HG03045 (cell line): ENCODE data around the gene NPSR1.
"Not testable (repeated sequence)": the region's sequence is repeated elsewhere in the genome, so short reads cannot be mapped to it uniquely, and the experiment has no call there.

Experiments used
- ATAC-seq: cut with Tn5 transposase; IDR thresholded peaks from one replicate; pipeline ENCODE4 v1.9.1; 2021; ENCODE audit warnings: mild to moderate bottlenecking, moderate library complexity; ENCODE audit not compliant: unreplicated experiment

Gene NPSR1

GRCh38 chr7:34756025-34756437, 98.0 kb downstream of the NPSR1 start:
- no peak for ATAC-seq

- no peak for ATAC-seq
These were observed 98.7 kb downstream of the NPSR1 start for GRCh38 chr7:34756691-34757090.

GRCh38 chr7:34757570-34758110, 99.6 kb downstream of the NPSR1 start:
- ATAC-seq = no peak

- ATAC-seq = no peak
These were observed 100.1 kb downstream of the NPSR1 start for GRCh38 chr7:34758111-34758601.

- no peak for ATAC-seq
These were observed 101.6 kb downstream of the NPSR1 start for GRCh38 chr7:34759477-34760125.

GRCh38 chr7:34760271-34760670, 102.3 kb downstream of the NPSR1 start:
- no peak for ATAC-seq

GRCh38 chr7:34761206-34761605, 103.2 kb downstream of the NPSR1 start:
- no peak for ATAC-seq

- no peak for ATAC-seq
These were observed 103.6 kb downstream of the NPSR1 start for GRCh38 chr7:34761627-34762026.

- ATAC-seq = no peak
These were observed 104.7 kb downstream of the NPSR1 start for GRCh38 chr7:34762764-34763163.

GRCh38 chr7:34772296-34772938, 114.4 kb downstream of the NPSR1 start:
- no peak for ATAC-seq

GRCh38 chr7:34776748-34777358, 118.8 kb downstream of the NPSR1 start:
- ATAC-seq = no peak

GRCh38 chr7:34780546-34780945, 122.5 kb downstream of the NPSR1 start:
- ATAC-seq = no peak

GRCh38 chr7:34787586-34787985, 129.6 kb downstream of the NPSR1 start:
- no peak for ATAC-seq

GRCh38 chr7:34806831-34807230, 148.8 kb downstream of the NPSR1 start:
- no peak for ATAC-seq

- no peak for ATAC-seq
These were observed 149.7 kb downstream of the NPSR1 start for GRCh38 chr7:34807548-34808340.

- ATAC-seq = not testable (repeated sequence)
These were observed 156.3 kb downstream of the NPSR1 start for GRCh38 chr7:34814203-34814842.

GRCh38 chr7:34821932-34822558, 164.0 kb downstream of the NPSR1 start:
- ATAC-seq = no peak

- ATAC-seq = peak; percentile 77
These were observed 165.7 kb downstream of the NPSR1 start for GRCh38 chr7:34823650-34824258.

GRCh38 chr7:34825221-34825620, 167.2 kb downstream of the NPSR1 start:
- no peak for ATAC-seq

GRCh38 chr7:34830390-34830789, 172.4 kb downstream of the NPSR1 start:
- no peak for ATAC-seq
